AG04450 (cell line): Measurements from ENCODE around the gene BEAN1. TPM values are rescaled to one million over a fixed set of nuclear protein-coding genes. Genes with fewer than 3 reads are reported as not detected.

Source experiments
- CTCF ChIA-PET: fragments of 300-600, 350-600 bp; formaldehyde crosslinking; extraction: SDS; loops from one replicate; lab custom pipeline; 2022; ENCODE audit warnings: antibody characterized with exemption, inconsistent platforms; lab: Charles Lee
- POLR2A ChIA-PET: fragments of 350-600 bp; formaldehyde crosslinking; extraction: SDS; loops from one replicate; lab custom pipeline; 2021; ENCODE audit warnings: antibody characterized with exemption, inconsistent platforms; lab: Yijun Ruan, JAX
- DNase-seq: peaks from one replicate; pipeline ENCODE4 v3.0.0-alpha.2; 2011; ENCODE audit warnings: low read depth, low spot score
- H3K27ac ChIP-seq: one replicate; pipeline ENCODE4 v1.5.1; 2012; ENCODE audit warnings: low read depth, low read length, control low read depth
- H3K27me3 ChIP-seq: one replicate; pipeline ENCODE4 v1.6.0; 2012; ENCODE audit warnings: low read length; ENCODE audit not compliant: control insufficient read depth, insufficient read depth
- H3K4me3 ChIP-seq: 2 replicates; pipeline ENCODE4 v1.5.1; 2011; ENCODE audit warnings: mild to moderate bottlenecking, low read depth, low read length, control low read depth
- H3K9me3 ChIP-seq: 2 replicates; pipeline ENCODE4 v1.5.1; 2012; ENCODE audit warnings: low read length; ENCODE audit not compliant: control insufficient read depth, insufficient read depth
- polyA plus RNA-seq: library from polyadenylated mRNA; depleted of rRNA; stranded (reverse); fragments of >200 nt; gene quantifications from 2 replicates; pipeline ENCODE4 v1.2.3, GENCODE V29; 2011
- TF ChIP-seq, protein P1 (sequence below): IDR thresholded peaks from 2 replicates; pipeline ENCODE4 v1.5.1; 2011; ENCODE audit warnings: low read depth, low read length, control low read depth, inconsistent platforms

The BEAN1 gene
- polyA plus RNA-seq, 1 experiment, result not detected

DNA sequence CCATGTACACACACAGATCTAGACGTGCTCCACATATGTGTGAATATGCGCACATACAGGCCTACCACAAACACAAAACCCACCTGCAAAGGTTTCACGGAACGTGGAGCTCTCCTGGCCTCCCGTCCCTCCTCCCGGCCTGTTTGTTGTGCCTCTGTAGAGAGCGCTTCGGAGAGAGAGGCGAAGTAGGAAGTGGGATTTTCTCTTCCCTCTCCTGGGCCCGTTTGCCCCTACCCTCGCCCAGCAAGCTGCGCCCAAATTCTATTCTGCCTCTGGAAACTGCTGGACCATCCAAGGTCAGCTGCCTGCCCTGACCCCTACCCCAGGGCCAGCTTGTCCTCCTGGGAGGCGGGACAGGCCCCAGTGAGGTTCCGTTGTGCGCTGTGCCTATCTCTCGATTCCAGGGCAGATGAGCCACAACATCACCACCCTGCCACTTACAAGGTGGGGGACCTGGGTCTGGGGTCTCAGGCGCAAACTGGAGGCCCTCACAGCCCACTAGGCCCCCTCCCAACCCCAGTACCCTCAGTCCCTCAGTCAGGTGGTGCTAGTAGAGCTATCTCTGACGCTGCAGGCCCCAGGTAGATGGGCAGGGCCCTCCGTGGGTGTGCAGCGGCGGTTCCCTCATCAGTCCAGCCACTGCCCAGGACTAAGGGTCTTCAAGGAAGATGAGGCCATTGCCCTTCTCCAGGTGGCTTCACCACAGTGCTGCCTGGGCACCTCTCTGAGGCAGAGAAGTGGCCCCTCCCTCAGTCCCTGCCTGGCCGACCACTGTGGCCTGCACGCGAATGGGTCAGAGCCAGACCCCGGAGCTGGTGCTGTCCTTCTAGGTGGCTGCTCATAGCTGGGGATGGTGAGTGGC is 54.2 kb downstream of the BEAN1 start:
- no peak for DNase-seq
- ChIA-PET CTCF (interaction anchor here (1.3 to 1.6 kb wide), 2 partner anchors 34 to 74 kb away, joined by 3 to 5 read pairs; no protein-coding TSS in a partner anchor), POLR2A (no interaction called here)
- peaks cover 3% of the 10 kb centered on the region for H3K27me3 ChIP-seq
- no peak overlapping the region for H3K27ac ChIP-seq
- no peak overlapping the region for H3K4me3 ChIP-seq
- H3K9me3 ChIP-seq, result no peaks in the 10 kb centered on the region; the same call in 1 of the 2 replicates
- TF ChIP-seq, protein P1, sequence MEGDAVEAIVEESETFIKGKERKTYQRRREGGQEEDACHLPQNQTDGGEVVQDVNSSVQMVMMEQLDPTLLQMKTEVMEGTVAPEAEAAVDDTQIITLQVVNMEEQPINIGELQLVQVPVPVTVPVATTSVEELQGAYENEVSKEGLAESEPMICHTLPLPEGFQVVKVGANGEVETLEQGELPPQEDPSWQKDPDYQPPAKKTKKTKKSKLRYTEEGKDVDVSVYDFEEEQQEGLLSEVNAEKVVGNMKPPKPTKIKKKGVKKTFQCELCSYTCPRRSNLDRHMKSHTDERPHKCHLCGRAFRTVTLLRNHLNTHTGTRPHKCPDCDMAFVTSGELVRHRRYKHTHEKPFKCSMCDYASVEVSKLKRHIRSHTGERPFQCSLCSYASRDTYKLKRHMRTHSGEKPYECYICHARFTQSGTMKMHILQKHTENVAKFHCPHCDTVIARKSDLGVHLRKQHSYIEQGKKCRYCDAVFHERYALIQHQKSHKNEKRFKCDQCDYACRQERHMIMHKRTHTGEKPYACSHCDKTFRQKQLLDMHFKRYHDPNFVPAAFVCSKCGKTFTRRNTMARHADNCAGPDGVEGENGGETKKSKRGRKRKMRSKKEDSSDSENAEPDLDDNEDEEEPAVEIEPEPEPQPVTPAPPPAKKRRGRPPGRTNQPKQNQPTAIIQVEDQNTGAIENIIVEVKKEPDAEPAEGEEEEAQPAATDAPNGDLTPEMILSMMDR, result no peak

DNA sequence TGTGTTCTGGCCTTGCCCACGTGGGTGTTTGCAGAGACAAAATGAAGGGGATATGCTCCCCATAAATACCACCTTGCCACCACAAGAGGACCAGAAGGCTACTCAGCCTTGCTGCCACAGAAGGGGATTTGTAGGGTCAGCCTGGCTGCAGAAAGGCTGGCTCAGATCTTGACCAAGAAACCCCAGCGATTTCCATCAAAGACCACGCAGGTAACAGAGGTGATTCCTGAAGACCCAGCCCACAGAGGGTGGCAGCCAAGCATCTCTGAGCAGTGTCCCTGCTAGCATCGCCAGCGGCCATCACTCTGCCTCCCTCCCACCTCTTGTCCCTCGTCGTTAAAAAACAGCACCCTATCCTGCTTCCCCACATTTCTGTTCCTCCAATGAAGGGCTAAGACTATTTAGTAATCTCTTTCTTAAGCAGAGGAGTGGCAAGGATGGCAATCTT is 54.9 kb downstream of the BEAN1 start:
- DNase-seq, result no peak
- CTCF ChIA-PET, result interaction anchor here (1.0 to 1.8 kb wide), 3 partner anchors 34 to 77 kb away, joined by 3 to 10 read pairs (median 4); no protein-coding TSS in a partner anchor
- no peak overlapping the region for H3K4me3 ChIP-seq
- TF ChIP-seq, protein P1, result no peak
- H3K27ac ChIP-seq, result no peak overlapping the region
- H3K9me3 ChIP-seq, result no peaks in the 10 kb centered on the region; the same call in 1 of the 2 replicates
- POLR2A ChIA-PET, result no interaction called here
- peaks cover 2% of the 10 kb centered on the region for H3K27me3 ChIP-seq

GRCh38 chr16:66483689-66484452 is 56.8 kb downstream of the BEAN1 start:
- CTCF ChIA-PET, result interaction anchor here (0.7 to 2.1 kb wide), 6 partner anchors 22 to 79 kb away, joined by 3 to 10 read pairs (median 6); no protein-coding TSS in a partner anchor
- Histone ChIP-seq H3K27me3 (no peaks in the 10 kb centered on the region), H3K27ac (no peak overlapping the region), H3K4me3 (no peak overlapping the region), H3K9me3 (no peaks in the 10 kb centered on the region; the same call in 1 of the 2 replicates)
- TF ChIP-seq, protein P1, result peak; percentile 97
- no peak for DNase-seq
- POLR2A ChIA-PET, result no interaction called here

- H3K9me3 ChIP-seq, result no peaks in the 10 kb centered on the region; the same call in 1 of the 2 replicates
- no peaks in the 10 kb centered on the region for H3K27me3 ChIP-seq
- no peak for DNase-seq
- ChIA-PET POLR2A (no interaction called here), CTCF (interaction anchor here (0.6 to 2.1 kb wide), 5 partner anchors 21 to 127 kb away, joined by 3 to 8 read pairs (median 4); no protein-coding TSS in a partner anchor)
- TF ChIP-seq, protein P1, result no peak
- H3K4me3 ChIP-seq, result no peak overlapping the region
- no peak overlapping the region for H3K27ac ChIP-seq
These were observed 57.5 kb downstream of the BEAN1 start for GRCh38 chr16:66484453-66485213.
